ENCODE results near the gene LRRC51. TPM values are rescaled to one million over a fixed set of nuclear protein-coding genes. Genes with fewer than 3 reads are reported as not detected.

LRRC51 gene
- polyA plus RNA-seq, 3 donors, result 1.3 to 1.9 (median 1.6) TPM

DNA sequence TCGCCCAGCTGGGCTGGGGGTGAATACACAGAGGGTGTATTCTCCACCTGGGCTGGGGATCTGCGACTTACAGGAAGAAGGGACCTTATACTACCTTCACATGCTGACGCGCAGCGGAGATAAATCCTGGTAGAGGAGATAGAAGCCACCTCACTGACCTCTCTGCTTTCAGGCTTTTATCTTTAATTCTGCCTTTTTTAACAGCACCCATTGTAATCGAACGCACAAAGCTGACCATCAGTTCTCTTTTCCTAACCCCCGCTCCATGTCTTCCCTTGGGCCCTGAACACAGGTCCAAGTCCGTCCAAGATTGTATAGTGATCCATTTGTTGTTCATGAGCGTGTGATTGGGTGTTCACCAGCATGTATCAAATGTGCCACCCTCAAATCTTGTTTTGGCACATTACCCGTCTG lies 23.1 kb downstream of the LRRC51 start:
- Histone ChIP-seq H3K27me3 (ENCODE audit: control insufficient read depth in 2 of 2, insufficient read depth in 2 of 2, low read length in 2 of 2) (no peaks in the 10 kb centered on the region), H3K4me2 (replicated peaks; ENCODE audit: extremely low read depth, low read length, poor library complexity, severe bottlenecking) (peak overlapping the region; percentile 86), H3K9me3 (replicated peaks in 1 of 2; ENCODE audit: control insufficient read depth in 1 of 2, insufficient read depth in 1 of 2, low read length in 2 of 2) (no peaks in the 10 kb centered on the region), H3K4me3 (replicated peaks in 1 of 3; ENCODE audit: low read depth in 2 of 3, low read length in 3 of 3) (peak overlapping the region in 2 of 3 experiments; percentile 1 to 95), H3K4me1 (ENCODE audit: control insufficient read depth in 1 of 2, insufficient read depth in 2 of 2, low read length in 2 of 2) (peaks cover 46 to 48% of the 10 kb centered on the region in 2 donors), H3K79me2 (ENCODE audit: insufficient read depth, low read length) (peaks cover 44% of the 10 kb centered on the region), H2AFZ (ENCODE audit: insufficient read depth, low read depth, low read length, poor library complexity, severe bottlenecking) (peak overlapping the region; percentile 83), H3K36me3 (replicated peaks in 1 of 2; ENCODE audit: control insufficient read depth in 1 of 2, insufficient read depth in 2 of 2, low read length in 2 of 2) (peaks cover 19 to 53% of the 10 kb centered on the region in 2 donors), H3K9ac (ENCODE audit: insufficient read depth, low read length, poor library complexity, severe bottlenecking) (peak overlapping the region; percentile 28), H4K20me1 (ENCODE audit: insufficient read depth, low read length) (peaks cover 26% of the 10 kb centered on the region), H3K27ac (ENCODE audit: low read depth in 1 of 2, low read length in 2 of 2) (peak overlapping the region; percentile 90 to 95)
- H3K9me3 Mint-ChIP-seq, result peaks cover 0 to 7% (median 0%) of the 10 kb centered on the region in 7 donors
- peaks cover 0 to 1% (median 0%) of the 10 kb centered on the region in 3 donors for H3K27me3 Mint-ChIP-seq (ENCODE audit: low read depth in 3 of 3)
- H3K36me3 Mint-ChIP-seq, result peaks cover 41 to 73% of the 10 kb centered on the region in 2 donors
- H3K27ac Mint-ChIP-seq, result peak overlapping the region; percentile 95 to 98 (median 96)
- intact Hi-C loops (cut with micrococcal nuclease), result loop anchor here (2.0 to 10.0 kb wide), 3 partner anchors 23 to 121 kb away; partner anchors contain the start of genes INPPL1 (in 1 of the 2), LRRC51 (in 1 of the 2) and NUMA1 (in 1 of the 2)
- 83% methylated on average over 1 of the region's 11 CpGs for WGBS (ENCODE audit: insufficient coverage)
- peak; percentile 69 for TF ChIP-seq CTCF (IDR thresholded peaks at IDR 0.05)
- no peak for DNase-seq
- H3K4me1 Mint-ChIP-seq, result peaks cover 48% of the 10 kb centered on the region
- H3K4me3 Mint-ChIP-seq, result peak overlapping the region; percentile 60 to 91

DNA sequence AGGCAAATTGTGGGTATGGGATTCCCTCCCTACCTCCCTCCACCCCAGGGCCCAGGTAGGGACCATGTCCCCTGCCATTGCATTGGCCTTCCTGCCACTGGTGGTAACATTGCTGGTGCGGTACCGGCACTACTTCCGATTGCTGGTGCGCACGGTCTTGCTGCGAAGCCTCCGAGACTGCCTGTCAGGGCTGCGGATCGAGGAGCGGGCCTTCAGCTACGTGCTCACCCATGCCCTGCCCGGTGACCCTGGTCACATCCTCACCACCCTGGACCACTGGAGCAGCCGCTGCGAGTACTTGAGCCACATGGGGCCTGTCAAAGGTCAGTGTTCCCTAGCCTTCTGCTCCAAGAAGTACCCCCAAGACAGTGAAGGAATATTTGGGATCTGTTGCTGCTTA lies 25.2 kb downstream of the LRRC51 start, which contains the start of gene TOMT:
TOMT (plus strand) TSS at position 37 of the 400 bp plus-strand sequence; CDS start at position 65, 28 bp downstream.
- Histone ChIP-seq H3K27me3 (ENCODE audit: control insufficient read depth in 2 of 2, insufficient read depth in 2 of 2, low read length in 2 of 2) (no peaks in the 10 kb centered on the region), H3K4me2 (replicated peaks; ENCODE audit: extremely low read depth, low read length, poor library complexity, severe bottlenecking) (no peak within 1 kb of the TSS), H3K9me3 (replicated peaks in 1 of 2; ENCODE audit: control insufficient read depth in 1 of 2, insufficient read depth in 1 of 2, low read length in 2 of 2) (no peaks in the 10 kb centered on the region), H3K36me3 (replicated peaks in 1 of 2; ENCODE audit: control insufficient read depth in 1 of 2, insufficient read depth in 2 of 2, low read length in 2 of 2) (peaks cover 30 to 60% of the 10 kb centered on the region in 2 donors), H3K4me1 (ENCODE audit: control insufficient read depth in 1 of 2, insufficient read depth in 2 of 2, low read length in 2 of 2) (peaks cover 26 to 28% of the 10 kb centered on the region in 2 donors), H4K20me1 (ENCODE audit: insufficient read depth, low read length) (peaks cover 5% of the 10 kb centered on the region), H3K79me2 (ENCODE audit: insufficient read depth, low read length) (peaks cover 23% of the 10 kb centered on the region), H3K9ac (ENCODE audit: insufficient read depth, low read length, poor library complexity, severe bottlenecking) (no peak within 1 kb of the TSS), H3K27ac (ENCODE audit: low read depth in 1 of 2, low read length in 2 of 2) (no peak within 1 kb of the TSS), H2AFZ (ENCODE audit: insufficient read depth, low read depth, low read length, poor library complexity, severe bottlenecking) (no peak within 1 kb of the TSS), H3K4me3 (replicated peaks in 1 of 3; ENCODE audit: low read depth in 2 of 3, low read length in 3 of 3) (no peak within 1 kb of the TSS)
- 96% methylated on average over 4 of the region's 14 CpGs for WGBS (ENCODE audit: insufficient coverage)
- TF ChIP-seq CTCF (IDR thresholded peaks at IDR 0.05), result no peak
- Mint-ChIP-seq H3K27me3 (ENCODE audit: low read depth in 3 of 3) (no peaks in the 10 kb centered on the region), H3K4me3 (no peak within 1 kb of the TSS), H3K4me1 (peaks cover 27% of the 10 kb centered on the region), H3K9me3 (peaks cover 0 to 7% (median 0%) of the 10 kb centered on the region in 7 donors), H3K27ac (peak within 1 kb of the TSS in 4 of 7 donors; percentile 3 to 80 (median 44)), H3K36me3 (peaks cover 50 to 79% of the 10 kb centered on the region in 2 donors)
- intact Hi-C loops (cut with micrococcal nuclease), result loop anchor here in 1 of 2 donors (10.0 kb wide), 1 partner anchor 119 kb away; the partner anchor contains the start of gene INPPL1
- no peak for DNase-seq

Data from CD14-positive monocyte (primary cell).